ENCODE measurements around the gene SENP1. TPM values are rescaled to one million over a fixed set of nuclear protein-coding genes. Genes with fewer than 3 reads are reported as not detected.

The SENP1 gene
- total and polyA plus RNA-seq, 12 donors: 3.0 to 21.6 (median 11.2) TPM

DNA sequence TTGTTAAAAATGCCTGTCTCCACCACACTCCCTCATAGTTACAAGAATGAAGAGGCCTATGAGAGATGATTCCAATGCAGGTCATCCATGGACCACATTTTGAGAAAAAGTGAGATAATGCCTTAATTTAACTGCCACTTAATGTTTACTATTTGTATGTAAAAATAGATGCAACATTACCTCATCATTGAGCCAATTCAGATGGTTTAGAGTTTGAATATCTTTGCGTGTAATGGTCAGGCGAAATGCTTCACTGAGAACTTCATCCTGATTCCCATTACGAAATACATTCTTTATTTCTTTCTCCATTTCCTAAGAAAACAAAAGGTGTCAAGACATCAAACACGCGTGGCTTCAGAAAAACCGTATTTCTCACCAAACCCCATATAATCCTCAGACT is 42.3 kb downstream of the SENP1 start:
- H3K36me3 ChIP-seq (replicated peaks in 1 of 2): peaks cover 0 to 64% of the 10 kb centered on the region in 2 donors
- intact Hi-C loops (cut with DNase I): no loop called here
- no peak for DNase-seq
- peaks cover 0 to 6% (median 0%) of the 10 kb centered on the region in 3 donors for H3K9me3 ChIP-seq (replicated peaks in 1 of 3)
- no peak overlapping the region for H3K4me3 ChIP-seq
- H3K27me3 ChIP-seq: no peaks in the 10 kb centered on the region
- 96 to 98% (median 97%) methylated on average over 6 of the region's 6 CpGs for WGBS, 4 donors
- H3K27ac ChIP-seq: no peak overlapping the region
- no peaks in the 10 kb centered on the region for H3K4me1 ChIP-seq (replicated peaks in 1 of 2)
- no peak for TF ChIP-seq POLR2A (IDR thresholded peaks at IDR 0.05)
- TF ChIP-seq, protein P1, sequence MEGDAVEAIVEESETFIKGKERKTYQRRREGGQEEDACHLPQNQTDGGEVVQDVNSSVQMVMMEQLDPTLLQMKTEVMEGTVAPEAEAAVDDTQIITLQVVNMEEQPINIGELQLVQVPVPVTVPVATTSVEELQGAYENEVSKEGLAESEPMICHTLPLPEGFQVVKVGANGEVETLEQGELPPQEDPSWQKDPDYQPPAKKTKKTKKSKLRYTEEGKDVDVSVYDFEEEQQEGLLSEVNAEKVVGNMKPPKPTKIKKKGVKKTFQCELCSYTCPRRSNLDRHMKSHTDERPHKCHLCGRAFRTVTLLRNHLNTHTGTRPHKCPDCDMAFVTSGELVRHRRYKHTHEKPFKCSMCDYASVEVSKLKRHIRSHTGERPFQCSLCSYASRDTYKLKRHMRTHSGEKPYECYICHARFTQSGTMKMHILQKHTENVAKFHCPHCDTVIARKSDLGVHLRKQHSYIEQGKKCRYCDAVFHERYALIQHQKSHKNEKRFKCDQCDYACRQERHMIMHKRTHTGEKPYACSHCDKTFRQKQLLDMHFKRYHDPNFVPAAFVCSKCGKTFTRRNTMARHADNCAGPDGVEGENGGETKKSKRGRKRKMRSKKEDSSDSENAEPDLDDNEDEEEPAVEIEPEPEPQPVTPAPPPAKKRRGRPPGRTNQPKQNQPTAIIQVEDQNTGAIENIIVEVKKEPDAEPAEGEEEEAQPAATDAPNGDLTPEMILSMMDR (IDR thresholded peaks at IDR 0.05): no peak

DNA sequence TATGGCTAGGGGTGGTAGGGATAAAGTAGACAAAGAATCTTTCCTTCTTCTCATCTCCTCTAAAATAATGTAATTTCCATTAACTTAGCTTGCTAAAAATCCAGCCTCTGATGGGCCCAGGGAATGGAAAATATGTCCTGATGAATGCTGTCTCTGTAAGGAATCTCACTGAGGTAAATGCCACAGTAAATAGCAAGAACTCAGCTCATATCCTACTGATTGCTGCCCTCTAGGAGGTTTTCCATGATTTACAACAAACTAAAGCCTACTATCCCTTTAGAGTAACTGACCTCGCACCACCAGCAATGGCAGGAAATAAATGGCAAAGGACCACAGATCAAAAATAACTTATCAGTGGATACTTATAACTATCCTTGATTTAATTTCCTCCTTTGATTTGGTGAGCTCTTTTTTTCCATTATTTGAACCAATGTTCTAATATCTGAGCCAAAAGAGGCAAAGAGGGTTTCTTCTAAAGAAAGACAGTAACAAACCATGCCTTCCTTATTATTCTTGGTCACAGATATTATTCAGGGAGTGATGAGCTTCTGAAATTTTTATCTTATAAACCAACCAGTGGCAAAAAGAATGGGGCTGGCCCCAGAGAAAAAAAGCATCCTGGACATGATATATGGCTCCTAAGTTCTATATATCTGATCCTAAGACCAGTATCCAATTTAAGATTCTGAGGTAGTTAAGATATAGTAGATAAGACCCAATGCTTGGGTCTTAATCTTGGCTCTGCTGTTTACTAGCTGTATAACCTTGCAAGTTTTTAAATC is 43.8 kb downstream of the SENP1 start:
- Histone ChIP-seq H3K27me3 (no peaks in the 10 kb centered on the region), H3K27ac (no peak overlapping the region), H3K36me3 (replicated peaks in 1 of 2) (peaks cover 0 to 64% of the 10 kb centered on the region in 2 donors), H3K4me3 (no peak overlapping the region), H3K9me3 (replicated peaks in 1 of 3) (peaks cover 0 to 6% (median 0%) of the 10 kb centered on the region in 3 donors), H3K4me1 (replicated peaks in 1 of 2) (no peaks in the 10 kb centered on the region)
- intact Hi-C loops (cut with DNase I): no loop called here
- whole genome bisulfite sequencing, 4 donors: 85 to 95% (median 92%) methylated on average over 1 of the region's 1 CpG
- no peak for DNase-seq
- TF ChIP-seq POLR2A (IDR thresholded peaks at IDR 0.05): no peak
- TF ChIP-seq, protein P1 (IDR thresholded peaks at IDR 0.05): no peak

DNA sequence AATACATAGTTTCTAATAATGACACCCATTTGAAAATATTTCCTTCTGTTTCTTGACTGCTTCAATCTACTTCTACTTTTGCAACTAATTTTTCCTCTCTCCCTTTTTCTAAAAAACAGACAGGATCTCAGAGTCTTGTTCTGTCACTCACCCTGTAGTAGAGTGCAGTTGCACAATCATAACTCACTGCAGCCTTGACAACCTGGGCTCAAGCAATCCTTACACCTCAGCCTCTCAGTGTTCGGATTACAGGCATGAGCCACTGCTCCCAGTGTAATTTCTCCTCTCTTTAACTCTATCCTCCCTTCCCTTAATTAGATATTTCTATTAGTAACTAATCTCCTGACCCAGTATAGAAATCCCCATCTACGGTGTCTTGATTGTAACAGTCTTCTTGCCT is 45.4 kb downstream of the SENP1 start:
- Histone ChIP-seq H3K4me1 (replicated peaks in 1 of 2) (no peaks in the 10 kb centered on the region), H3K27ac (no peak overlapping the region), H3K4me3 (no peak overlapping the region), H3K27me3 (no peaks in the 10 kb centered on the region), H3K9me3 (replicated peaks in 1 of 3) (peaks cover 0 to 6% (median 0%) of the 10 kb centered on the region in 3 donors), H3K36me3 (replicated peaks in 1 of 2) (peaks cover 0 to 52% of the 10 kb centered on the region in 2 donors)
- DNase-seq: no peak
- TF ChIP-seq, protein P1 (IDR thresholded peaks at IDR 0.05): no peak
- no peak for TF ChIP-seq POLR2A (IDR thresholded peaks at IDR 0.05)
- intact Hi-C loops (cut with DNase I): no loop called here
- 82 to 88% (median 87%) methylated on average over 2 of the region's 2 CpGs for WGBS, 4 donors

DNA sequence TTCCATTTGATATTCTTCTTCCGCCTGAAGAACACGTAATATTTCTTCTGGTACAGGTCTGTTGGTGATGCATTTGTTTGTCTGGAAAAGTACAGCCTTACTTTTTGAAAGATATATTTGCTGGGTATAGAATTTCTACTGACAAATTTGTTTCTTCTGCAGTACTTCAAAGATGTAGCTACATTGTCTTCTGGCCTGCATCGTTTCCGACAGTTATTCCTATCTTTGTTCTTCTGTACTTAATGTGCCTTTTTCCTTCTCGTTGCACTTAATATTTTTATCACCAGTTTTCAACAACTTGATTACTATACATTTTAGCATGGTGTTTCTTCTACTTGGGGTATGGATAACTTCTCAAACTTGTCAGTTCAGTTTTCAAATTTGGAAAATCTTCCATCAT is 47.1 kb downstream of the SENP1 start:
- H3K36me3 ChIP-seq (replicated peaks in 1 of 2): peaks cover 0 to 36% of the 10 kb centered on the region in 2 donors
- intact Hi-C loops (cut with DNase I): no loop called here
- 96 to 99% (median 98%) methylated on average over 5 of the region's 5 CpGs for WGBS, 4 donors

More for the DNA sequence above, 47.1 kb downstream of the SENP1 start:
- no peak overlapping the region for H3K27ac ChIP-seq
- no peaks in the 10 kb centered on the region for H3K4me1 ChIP-seq (replicated peaks in 1 of 2)
- peaks cover 0 to 6% (median 0%) of the 10 kb centered on the region in 3 donors for H3K9me3 ChIP-seq (replicated peaks in 1 of 3)
- no peak for DNase-seq
- no peaks in the 10 kb centered on the region for H3K27me3 ChIP-seq
- TF ChIP-seq, protein P1 (IDR thresholded peaks at IDR 0.05): no peak
- TF ChIP-seq POLR2A (IDR thresholded peaks at IDR 0.05): no peak
- H3K4me3 ChIP-seq: no peak overlapping the region

Data from adrenal gland (tissue), 12 donors.